ENCODE data around the gene FOXO6. TPM values are rescaled to one million over a fixed set of nuclear protein-coding genes. Genes with fewer than 3 reads are reported as not detected.
A peak's percentile ranks its signal among the peaks of the same experiment; 100 is the strongest.

FOXO6 gene
- total RNA-seq, 3 donors from 2014 or later = 0.98 to 1.3 TPM; not detected in 1

DNA sequence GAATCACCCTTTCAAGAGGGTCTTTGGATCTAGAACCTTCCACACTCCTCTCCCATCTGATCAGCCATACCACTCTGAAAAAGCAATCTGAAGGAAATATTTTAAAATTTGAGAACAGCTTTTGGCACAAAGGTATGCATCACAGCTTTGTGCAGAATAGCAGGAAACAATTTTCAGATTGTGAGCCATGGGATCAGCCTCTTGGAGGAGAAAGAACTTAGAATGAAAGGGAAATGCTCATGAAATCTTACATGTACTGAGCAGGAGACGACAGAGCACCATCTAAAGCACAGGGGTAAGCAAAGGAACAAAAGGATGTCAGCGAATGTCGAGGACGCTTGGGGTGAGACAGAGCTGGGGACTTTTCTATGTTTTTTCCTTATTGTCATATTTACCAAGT, 68.8 kb downstream of the FOXO6 start:
- Histone ChIP-seq H3K9me3 (no peaks in the 10 kb centered on the region), H3K4me1 (peaks cover 8 to 13% of the 10 kb centered on the region in 2 donors), H3K4me3 (no peak overlapping the region), H3K27me3 (no peaks in the 10 kb centered on the region), H3K36me3 (no peaks in the 10 kb centered on the region), H3K27ac (no peak overlapping the region)
- TF ChIP-seq POLR2A (IDR thresholded peaks at IDR 0.05) (no peak), POLR2AphosphoS5 (IDR thresholded peaks at IDR 0.05) (no peak), CTCF (IDR thresholded peaks at IDR 0.05) (no peak)
- DNase-seq (ENCODE audit: low spot score in 2 of 2) = no peak
- intact Hi-C loops (cut with DNase I; ENCODE audit: low total_unique reads) = no loop called here

- Histone ChIP-seq H3K9me3 (no peaks in the 10 kb centered on the region), H3K4me3 (no peak overlapping the region), H3K36me3 (no peaks in the 10 kb centered on the region), H3K27me3 (no peaks in the 10 kb centered on the region), H3K4me1 (peaks cover 8 to 13% of the 10 kb centered on the region in 2 donors), H3K27ac (no peak overlapping the region)
- intact Hi-C loops (cut with DNase I; ENCODE audit: low total_unique reads) = no loop called here
- TF ChIP-seq POLR2A (IDR thresholded peaks at IDR 0.05) (no peak), POLR2AphosphoS5 (IDR thresholded peaks at IDR 0.05) (no peak), CTCF (IDR thresholded peaks at IDR 0.05) (no peak)
- DNase-seq (ENCODE audit: low spot score in 2 of 2) = no peak
These were observed 69.3 kb downstream of the FOXO6 start for GRCh38 chr1:41430582-41430981.

DNA sequence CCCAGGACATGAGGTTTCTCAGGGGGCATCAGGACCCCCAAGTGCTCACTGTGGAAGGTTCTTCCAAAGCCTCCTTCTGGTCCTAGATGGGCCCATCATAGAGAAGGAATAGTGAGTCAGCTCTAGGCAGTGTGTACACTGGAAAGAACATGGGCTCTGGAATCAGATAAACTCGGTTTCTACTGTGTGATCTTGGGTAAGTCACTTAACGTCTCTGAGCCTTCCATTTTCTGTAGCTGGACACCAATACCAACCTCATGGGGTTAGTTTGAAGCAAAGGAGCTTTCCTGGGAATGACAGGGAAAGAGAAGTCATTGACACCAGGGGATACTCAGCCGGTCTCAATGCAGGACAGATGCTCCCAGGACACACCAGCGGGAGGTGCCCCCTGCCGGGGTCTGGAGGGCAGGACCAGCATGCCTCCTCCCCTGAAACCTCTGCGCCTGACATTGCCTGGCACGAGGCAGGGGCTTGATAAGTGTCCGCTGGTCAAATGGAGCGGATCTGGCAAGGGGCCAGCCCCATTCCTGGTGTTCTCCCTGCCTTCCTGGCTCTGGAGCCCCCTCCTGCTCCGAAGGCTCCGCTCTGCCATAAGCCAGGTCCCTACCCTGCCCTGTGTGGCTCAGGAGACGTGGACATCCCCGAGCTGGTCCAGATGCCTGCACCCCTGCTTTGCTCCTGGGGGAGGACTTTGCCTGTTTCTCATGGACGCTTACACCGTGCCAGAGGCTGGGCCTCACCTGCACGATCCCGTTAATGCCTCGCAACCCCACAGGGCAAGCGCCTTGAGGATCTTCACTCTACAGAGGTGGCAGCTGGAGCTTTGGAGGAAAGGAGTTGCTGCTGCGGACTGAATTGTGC, 70.5 kb downstream of the FOXO6 start:
- Histone ChIP-seq H3K27ac (peak overlapping the region; percentile 38 to 76), H3K4me3 (no peak overlapping the region), H3K9me3 (no peaks in the 10 kb centered on the region), H3K4me1 (peaks cover 8 to 13% of the 10 kb centered on the region in 2 donors), H3K27me3 (no peaks in the 10 kb centered on the region), H3K36me3 (no peaks in the 10 kb centered on the region)
- intact Hi-C loops (cut with DNase I; ENCODE audit: low total_unique reads) = no loop called here
- no peak for DNase-seq (ENCODE audit: low spot score in 2 of 2)
- no peak for TF ChIP-seq CTCF (IDR thresholded peaks at IDR 0.05)
- TF ChIP-seq POLR2AphosphoS5 (IDR thresholded peaks at IDR 0.05) = no peak
- no peak for TF ChIP-seq POLR2A (IDR thresholded peaks at IDR 0.05)

Other genes starting within 250 kb of the FOXO6 start
- 10 to 100 TPM; 37.0 to 93.4 (median 53.4) TPM for gene SCMH1, start 119.1 kb upstream of the FOXO6 start, total RNA-seq
- 1 to 10 TPM in 2 of 3 donors, not detected in 1; 2.3 to 3.8 TPM for gene EDN2, start 123.2 kb downstream of the FOXO6 start, total RNA-seq